ENCODE results near the gene ADRA1B. TPM values are rescaled to one million over a fixed set of nuclear protein-coding genes. Genes with fewer than 3 reads are reported as not detected.

Gene ADRA1B
- total and polyA plus RNA-seq, 2 of the 8 experiments (the other 6 are each of a cell fraction or from before 2014, with no cell fraction given) = not detected

- no peak for TF ChIP-seq CHD7 (IDR thresholded peaks at IDR 0.05; ENCODE audit: insufficient replicate concordance, low read length)
Observed at GRCh38 chr5:159888860-159889259, 27.4 kb upstream of the ADRA1B start (continued).
